ENCODE measurements around the gene TTLL13.
"Not testable (repeated sequence)": the region's sequence is repeated elsewhere in the genome, so short reads cannot be mapped to it uniquely, and the experiment has no call there.

The TTLL13 gene

GRCh38 chr15:90232941-90233386 is 16.4 kb upstream of the TTLL13 start:
- no peak for DNase-seq
- intact Hi-C loops (cut with DNase I), result no loop called here

- intact Hi-C loops (cut with DNase I), result no loop called here
- peak in 41 of 42 donors; percentile 22 to 99 (median 97) for DNase-seq
Observed at GRCh38 chr15:90233387-90234095, 15.8 kb upstream of the TTLL13 start, which contains the start of gene CIB1. TSS of gene CIB1 (minus strand) at chr15:90233941. CDS start at chr15:90233885, 56 bp downstream.

DNA sequence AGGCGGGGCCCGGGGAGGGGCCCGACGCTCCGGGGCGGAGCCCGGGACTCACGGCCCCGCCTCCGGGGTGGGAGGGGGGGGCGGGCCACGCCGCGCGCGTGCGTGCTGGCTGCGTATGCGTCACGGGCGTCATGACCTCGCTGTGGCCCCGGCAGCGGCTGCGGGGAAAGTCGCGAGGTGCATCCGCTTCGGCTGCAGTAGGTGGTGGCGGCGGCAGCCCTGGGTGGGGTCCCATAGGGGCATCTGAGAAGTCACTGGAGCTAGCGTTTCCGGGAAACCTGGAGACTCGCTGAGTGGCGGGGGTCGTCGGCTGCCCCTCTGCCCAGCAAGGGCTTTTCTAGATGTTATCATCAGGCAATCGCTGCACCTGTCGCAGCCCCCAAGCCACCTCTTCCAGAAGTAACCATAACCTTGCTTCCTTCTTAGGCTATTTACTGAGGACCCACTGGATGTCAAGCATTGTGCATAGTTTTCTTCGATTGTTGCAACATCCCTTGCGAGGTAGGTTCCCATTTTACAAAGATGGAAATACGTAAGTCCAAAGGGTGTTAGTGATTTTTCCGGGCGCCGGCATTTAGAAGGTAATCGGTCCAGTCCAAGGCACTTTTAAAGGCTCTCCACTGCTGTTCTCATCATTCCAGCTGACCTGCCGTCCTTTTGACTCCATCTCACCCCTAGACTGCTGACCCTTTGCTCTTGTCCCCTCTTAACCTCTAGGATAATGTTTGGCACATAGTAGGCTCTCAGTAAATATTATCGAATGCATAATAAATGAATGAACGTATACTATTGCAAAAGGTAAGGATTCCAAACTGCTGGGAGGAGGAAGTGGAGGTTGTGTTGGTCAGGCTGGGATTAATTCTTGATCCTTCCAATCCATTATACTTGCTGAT is 15.0 kb upstream of the TTLL13 start, which contains the start of gene GDPGP1:
Gene GDPGP1, plus strand, starts transcription at position 114 of the 893 bp plus-strand sequence. CDS start 6,700 bp downstream, outside the sequence.
- DNase-seq, result peak in 3 of 42 donors; percentile 90 to 96 (median 93)
- intact Hi-C loops (cut with DNase I), result no loop called here

GRCh38 chr15:90239371-90239770 is 10.0 kb upstream of the TTLL13 start:
- DNase-seq, result no peak
- intact Hi-C loops (cut with DNase I), result no loop called here

- DNase-seq, result no peak
- intact Hi-C loops (cut with DNase I), result no loop called here
Observed at GRCh38 chr15:90240856-90241255, 8.5 kb upstream of the TTLL13 start.

DNA sequence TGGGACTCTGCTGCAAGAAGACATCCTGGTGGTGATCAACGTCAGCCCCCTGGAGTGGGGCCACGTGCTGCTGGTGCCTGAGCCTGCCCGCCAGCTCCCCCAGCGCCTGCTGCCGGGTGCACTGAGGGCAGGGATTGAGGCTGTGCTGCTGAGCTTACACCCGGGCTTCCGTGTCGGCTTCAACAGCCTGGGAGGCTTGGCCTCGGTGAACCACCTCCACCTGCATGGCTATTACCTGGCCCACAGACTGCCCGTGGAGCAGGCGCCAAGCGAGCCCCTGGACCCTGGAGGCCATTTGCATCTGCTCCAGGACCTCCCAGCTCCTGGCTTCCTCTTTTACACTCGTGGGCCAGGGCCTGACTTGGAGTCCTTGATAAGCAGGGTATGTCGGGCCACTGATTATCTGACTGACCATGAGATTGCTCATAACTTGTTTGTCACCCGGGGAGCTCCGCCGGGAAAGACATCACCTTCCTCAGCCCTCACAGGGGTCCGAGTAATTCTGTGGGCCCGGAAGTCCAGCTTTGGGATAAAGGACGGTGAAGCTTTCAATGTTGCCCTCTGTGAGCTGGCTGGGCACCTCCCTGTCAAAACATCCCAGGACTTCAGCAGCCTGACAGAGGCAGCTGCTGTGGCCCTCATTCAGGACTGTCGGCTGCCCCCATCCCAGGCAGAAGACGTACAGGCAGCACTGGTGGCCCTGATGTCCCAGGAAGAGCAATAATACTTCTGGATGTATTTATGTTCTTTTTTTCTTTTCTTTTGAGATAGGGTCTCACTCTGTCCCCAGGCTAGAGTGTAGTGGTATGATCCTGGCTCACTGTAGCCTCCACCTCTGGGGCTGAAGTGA is 7.8 kb upstream of the TTLL13 start:
- intact Hi-C loops (cut with DNase I), result no loop called here
- no peak for DNase-seq

DNA sequence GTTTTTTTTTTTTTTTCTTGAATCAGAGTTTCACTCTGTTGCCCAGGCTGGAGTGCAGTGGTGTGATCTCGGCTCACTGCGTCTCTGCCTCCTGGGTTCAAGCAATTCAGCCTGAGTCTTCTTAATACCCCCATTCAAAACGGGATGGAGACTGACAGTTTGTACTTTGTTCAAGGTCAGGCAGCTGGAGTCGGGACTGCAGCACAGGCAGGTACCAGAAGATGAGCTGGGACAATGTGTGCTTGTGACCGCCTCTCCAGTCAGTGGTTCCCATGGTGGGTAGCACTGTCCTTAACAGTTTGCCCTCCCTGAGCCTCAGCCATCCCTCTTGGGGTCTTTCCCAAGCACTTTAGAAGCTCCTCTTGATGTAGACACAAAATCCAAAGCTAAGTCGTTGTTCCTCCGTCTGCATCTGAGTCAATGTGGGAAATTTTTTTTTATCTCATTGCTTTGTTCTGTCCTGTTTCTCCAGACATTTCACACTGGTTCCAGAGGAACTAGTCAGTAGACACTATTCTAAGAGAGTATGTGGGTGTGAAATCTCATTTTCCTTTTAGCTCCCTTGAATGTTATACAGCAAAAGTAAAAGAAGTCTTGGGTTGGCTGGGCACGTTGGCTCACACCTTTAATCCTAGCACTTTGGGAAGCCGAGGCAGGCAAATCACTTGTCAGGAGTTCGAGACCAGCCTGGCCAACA is 5.3 kb upstream of the TTLL13 start:
- no peak for DNase-seq
- intact Hi-C loops (cut with DNase I), result no loop called here

- peak in 41 of 42 donors; percentile 25 to 90 (median 59) for DNase-seq
- intact Hi-C loops (cut with DNase I), result no loop called here
Observed at GRCh38 chr15:90248789-90249202, 560 bp upstream of the TTLL13 start.

- intact Hi-C loops (cut with DNase I), result no loop called here
- no peak for DNase-seq
Observed at GRCh38 chr15:90257776-90258175, 8.4 kb downstream of the TTLL13 start.

GRCh38 chr15:90259524-90259923 is 10.2 kb downstream of the TTLL13 start:
- no peak for DNase-seq
- intact Hi-C loops (cut with DNase I), result no loop called here

GRCh38 chr15:90260731-90261130 is 11.4 kb downstream of the TTLL13 start:
- intact Hi-C loops (cut with DNase I); DNase-seq: not testable (repeated sequence)

DNA sequence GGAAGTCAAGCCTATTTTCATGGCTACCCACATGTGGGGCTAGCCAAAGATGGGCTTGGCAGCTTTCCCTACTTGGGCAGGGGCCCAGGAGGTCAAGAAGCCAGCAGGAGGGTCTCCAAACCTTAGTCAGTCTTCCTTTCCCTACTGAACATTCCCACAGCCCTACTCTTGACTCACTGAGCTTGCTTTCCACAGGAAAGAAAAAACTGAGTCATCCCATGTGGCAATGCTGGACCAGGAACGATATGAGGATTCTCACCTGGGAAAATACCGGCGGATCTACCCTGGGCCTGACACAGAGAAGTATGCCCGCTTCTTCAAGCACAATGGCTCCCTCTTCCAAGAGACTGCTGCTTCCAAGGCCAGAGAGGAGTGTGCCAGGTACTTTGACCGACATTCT is 12.5 kb downstream of the TTLL13 start:
- DNase-seq, result no peak
- intact Hi-C loops (cut with DNase I), result no loop called here

DNA sequence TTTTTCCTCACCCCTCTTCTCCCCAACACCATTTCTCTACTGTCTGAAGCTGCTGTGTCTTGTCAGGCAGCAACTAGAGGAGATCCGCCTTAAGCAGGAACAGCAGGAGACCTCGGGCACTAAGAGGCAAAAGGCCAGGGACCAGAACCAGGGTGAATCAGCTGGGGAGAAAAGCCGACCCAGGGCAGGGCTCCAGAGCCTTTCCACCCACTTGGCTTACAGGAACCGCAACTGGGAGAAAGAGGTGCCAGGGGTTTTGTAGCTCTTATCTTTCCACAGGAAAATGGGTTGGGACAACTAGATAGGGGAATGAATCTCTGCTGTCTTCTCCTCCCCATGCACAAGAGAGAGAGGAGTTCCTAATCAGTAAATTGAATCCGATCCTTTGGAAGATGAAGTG is 13.1 kb downstream of the TTLL13 start:
- intact Hi-C loops (cut with DNase I), result no loop called here
- DNase-seq, result no peak

GRCh38 chr15:90264671-90265070 is 15.3 kb downstream of the TTLL13 start:
- peak in 2 of 42 donors; percentile 15 to 20 for DNase-seq
- intact Hi-C loops (cut with DNase I), result no loop called here

DNA sequence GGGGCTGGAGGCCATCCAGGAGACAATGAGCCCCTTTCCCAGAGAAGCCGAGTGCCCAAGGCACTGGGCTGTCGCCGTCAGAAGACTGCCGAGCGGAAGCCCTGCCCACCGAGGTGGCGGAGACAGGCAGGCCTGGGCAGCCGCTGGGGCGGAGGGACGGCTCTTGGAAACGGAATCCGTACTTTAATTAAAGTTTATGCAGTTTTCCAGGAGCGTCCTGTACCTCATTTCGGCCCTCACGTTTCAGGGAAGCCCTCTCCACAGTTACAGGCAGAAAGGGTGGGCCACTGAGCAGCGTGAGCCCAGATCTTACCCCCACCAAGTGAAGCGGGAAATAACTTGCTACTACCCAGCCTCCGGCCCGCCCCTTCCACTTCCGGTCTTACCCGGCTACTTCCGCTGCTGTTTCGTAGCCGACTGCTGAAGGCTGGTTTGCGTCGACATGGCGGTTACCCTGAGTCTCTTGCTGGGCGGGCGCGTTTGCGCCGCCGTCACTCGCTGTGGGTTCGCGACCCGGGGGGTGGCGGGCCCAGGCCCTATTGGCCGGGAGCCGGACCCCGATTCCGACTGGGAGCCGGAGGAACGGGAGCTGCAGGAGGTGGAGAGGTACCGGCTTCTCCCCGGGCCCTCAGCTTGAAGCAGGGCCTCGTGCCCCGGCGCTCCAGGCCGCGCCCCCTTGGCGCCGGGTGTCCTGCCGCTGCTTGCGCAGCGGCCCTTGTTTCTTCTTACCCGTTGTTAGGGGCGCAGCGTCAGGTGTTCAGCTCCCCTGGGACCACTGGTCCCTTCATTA is 16.1 kb downstream of the TTLL13 start, which contains the start of gene NGRN:
Gene NGRN, plus strand, starts transcription at position 402 of the 790 bp plus-strand sequence. Its CDS starts 41 bp downstream, at position 443.
- intact Hi-C loops (cut with DNase I), result no loop called here
- peak; percentile 93 to 98 (median 96) for DNase-seq

GRCh38 chr15:90266061-90266431 is 16.7 kb downstream of the TTLL13 start:
- intact Hi-C loops (cut with DNase I), result no loop called here
- peak in 38 of 42 donors; percentile 12 to 73 (median 36) for DNase-seq

DNA sequence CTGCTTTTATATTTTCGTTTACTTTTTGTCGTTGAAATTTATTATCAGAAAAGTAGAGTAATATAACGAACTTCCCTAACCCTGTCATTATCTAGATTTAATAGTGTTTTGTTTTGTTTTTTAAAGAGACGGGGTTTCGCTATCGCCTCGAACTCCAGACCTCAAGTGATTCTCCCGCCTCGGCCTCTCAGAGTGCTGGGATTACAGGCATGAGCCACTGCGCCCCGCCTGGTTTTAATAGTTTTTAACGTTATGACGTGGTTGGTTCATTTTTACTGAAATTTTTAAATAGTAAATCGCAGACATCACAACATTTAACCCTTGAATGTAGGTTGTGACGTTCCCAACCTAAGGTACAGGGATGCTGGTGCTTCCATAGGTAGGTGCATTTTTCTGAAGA is 17.1 kb downstream of the TTLL13 start:
- peak in 28 of 42 donors; percentile 15 to 63 (median 32) for DNase-seq
- intact Hi-C loops (cut with DNase I), result no loop called here

DNA sequence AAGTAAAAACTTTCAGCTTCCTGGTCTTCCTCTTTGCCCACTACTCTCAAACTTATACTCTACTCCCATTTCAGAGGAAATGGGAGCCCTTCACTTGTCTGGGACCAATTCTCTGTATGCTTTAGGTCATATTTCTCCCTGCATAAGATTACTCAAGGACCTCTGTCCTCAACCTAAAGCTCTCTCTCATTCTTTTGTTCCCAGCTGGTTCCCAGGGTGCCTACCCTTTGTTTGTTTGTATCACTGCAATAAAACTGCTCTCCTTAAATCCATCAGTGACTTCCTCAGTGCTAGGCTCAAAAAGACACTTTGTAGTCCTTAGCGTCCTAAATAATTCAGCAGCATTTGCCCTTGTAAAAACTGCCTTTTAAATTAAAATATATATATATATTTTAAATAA is 19.1 kb downstream of the TTLL13 start:
- intact Hi-C loops (cut with DNase I), result no loop called here
- no peak for DNase-seq

Data from head of caudate nucleus (tissue), 42 donors.